Karpas-422 (cell line): ENCODE measurements around the gene STK32B. TPM values are rescaled to one million over a fixed set of nuclear protein-coding genes. Genes with fewer than 3 reads are reported as not detected.

Experiments
- DNase-seq: peaks from one replicate; pipeline ENCODE4 v3.0.0-alpha.2; 2015
- H2AFZ ChIP-seq: fragments of 200-600 bp; sonication (generic); 2 replicates; pipeline ENCODE4 v1.6.1; 2014; ENCODE audit warnings: antibody characterized with exemption, low read length, mixed read lengths
- H3K27ac ChIP-seq: fragments of 200-600 bp; sonication (generic); 2 replicates; pipeline ENCODE4 v1.5.1; 2014; ENCODE audit warnings: mild to moderate bottlenecking, low read length, moderate library complexity
- H3K27me3 ChIP-seq: fragments of 200-600 bp; sonication (generic); 2 replicates; pipeline ENCODE4 v1.6.1; 2014; ENCODE audit warnings: low read length, mixed read lengths
- H3K36me3 ChIP-seq: fragments of 200-600 bp; sonication (generic); 2 replicates; pipeline ENCODE4 v1.6.1; 2014; ENCODE audit warnings: low read length, mixed read lengths; ENCODE audit not compliant: insufficient read depth
- H3K4me1 ChIP-seq: fragments of 200-600 bp; sonication (generic); 2 replicates; pipeline ENCODE4 v1.6.1; 2014; ENCODE audit warnings: mild to moderate bottlenecking, low read length, mixed read lengths
- H3K4me2 ChIP-seq: fragments of 200-600 bp; sonication (generic); 2 replicates; pipeline ENCODE4 v1.6.1; 2014; ENCODE audit warnings: low read length, low read depth, mild to moderate bottlenecking; ENCODE audit not compliant: poor library complexity, severe bottlenecking
- H3K4me3 ChIP-seq: fragments of 200-600 bp; sonication (generic); 2 replicates; pipeline ENCODE4 v1.5.1; 2014; ENCODE audit warnings: mild to moderate bottlenecking, antibody characterized with exemption, low read length, mixed read lengths
- H3K79me2 ChIP-seq: fragments of 200-600 bp; sonication (generic); 2 replicates; pipeline ENCODE4 v1.6.1; 2014; ENCODE audit warnings: mild to moderate bottlenecking, low read length, mixed read lengths
- H3K9ac ChIP-seq: fragments of 200-600 bp; sonication (generic); 2 replicates; pipeline ENCODE4 v1.6.0; 2014; ENCODE audit warnings: low read length
- H3K9me2 ChIP-seq: fragments of 200-600 bp; sonication (generic), shearing (Covaris generic); replicated peaks from 2 replicates; pipeline ENCODE4 v1.6.0; 2014; ENCODE audit warnings: mild to moderate bottlenecking, low read length, moderate library complexity; ENCODE audit not compliant: insufficient read depth
- H3K9me3 ChIP-seq: fragments of 300-700, 200-600 bp; sonication (generic); 2 replicates; pipeline ENCODE4 v1.6.1; 2014; ENCODE audit warnings: low read length, mixed read lengths
- H4K20me1 ChIP-seq: fragments of 200-600 bp; sonication (generic); 2 replicates; pipeline ENCODE4 v1.6.1; 2014; ENCODE audit warnings: mild to moderate bottlenecking, antibody characterized with exemption, low read length, low read depth; ENCODE audit not compliant: insufficient read depth
- total RNA-seq: library from RNA; depleted of rRNA; stranded (reverse); fragments of >200 nt; shearing (Covaris generic); gene quantifications from 2 replicates; pipeline ENCODE4 v1.2.3, GENCODE V29; 2014; ENCODE audit warnings: low replicate concordance

The STK32B gene
- total RNA-seq, 1 experiment from 2014 or later = not detected

DNA sequence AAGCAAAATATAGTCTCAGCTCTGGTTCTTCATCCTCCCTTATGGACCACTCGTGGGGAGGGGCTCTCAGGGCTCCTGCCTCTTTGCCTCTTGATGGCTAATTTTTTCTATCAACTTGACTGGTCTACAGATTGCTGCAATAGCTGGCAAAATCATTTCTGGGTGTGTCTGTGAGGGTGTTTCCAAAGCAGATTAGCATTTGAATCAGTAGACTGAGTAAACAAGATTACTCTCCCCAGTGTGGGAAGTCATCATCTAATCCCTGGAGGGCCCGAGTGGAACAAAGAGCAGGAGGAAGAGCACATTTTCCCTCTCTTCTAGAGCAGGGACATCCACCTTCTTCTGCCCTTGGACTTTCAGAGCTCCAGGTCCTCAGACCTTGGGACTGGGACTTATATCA is 153.5 kb downstream of the STK32B start:
- no peak for DNase-seq
- H3K9me3 ChIP-seq = no peaks in the 10 kb centered on the region
- H3K4me3 ChIP-seq = no peak overlapping the region
- no peak overlapping the region for H3K9ac ChIP-seq
- H3K27me3 ChIP-seq = no peaks in the 10 kb centered on the region
- no peak overlapping the region for H3K27ac ChIP-seq
- H3K4me2 ChIP-seq = no peak overlapping the region
- H3K9me2 ChIP-seq = no peaks in the 10 kb centered on the region
- no peaks in the 10 kb centered on the region for H3K36me3 ChIP-seq
- H2AFZ ChIP-seq = no peak overlapping the region
- no peaks in the 10 kb centered on the region for H3K4me1 ChIP-seq
- H3K79me2 ChIP-seq = no peaks in the 10 kb centered on the region
- no peaks in the 10 kb centered on the region for H4K20me1 ChIP-seq

DNA sequence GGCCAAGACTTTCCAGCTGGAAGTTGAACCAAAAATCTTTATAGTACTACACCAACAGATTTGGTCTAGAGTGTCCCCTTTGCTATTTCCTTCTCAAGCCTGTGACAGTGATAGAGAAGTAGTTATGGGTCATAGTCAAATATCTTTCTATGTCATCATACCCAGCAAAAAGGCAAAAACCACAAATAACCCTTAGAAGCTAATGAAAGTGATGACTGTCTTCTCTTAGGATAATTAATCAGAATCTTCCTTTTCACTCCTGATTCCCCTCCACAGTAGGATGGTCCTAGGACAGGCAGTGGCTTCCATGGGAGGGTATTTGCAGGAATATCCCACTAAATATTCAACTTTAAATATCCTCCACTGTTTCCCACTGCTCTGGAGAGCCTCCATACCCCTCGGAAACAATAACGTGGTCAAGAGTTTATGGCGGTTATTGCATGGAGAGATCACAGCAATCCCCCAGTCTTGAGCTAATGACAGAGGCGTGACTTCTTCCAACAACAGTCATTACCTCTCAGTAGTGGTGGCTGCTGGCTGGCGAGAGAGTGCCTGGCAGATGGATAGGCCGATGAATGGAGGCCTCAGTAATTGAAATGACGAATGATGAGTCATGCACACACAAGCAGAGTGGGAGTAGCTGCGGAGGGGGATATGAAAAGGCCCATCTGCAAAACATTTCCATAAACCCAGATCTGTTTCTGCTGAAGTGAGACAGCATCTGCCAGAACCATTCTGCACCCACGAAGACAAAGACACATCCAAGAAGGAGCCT is 154.9 kb downstream of the STK32B start:
- Histone ChIP-seq H3K9me2 (no peaks in the 10 kb centered on the region), H3K9ac (no peak overlapping the region), H3K9me3 (no peaks in the 10 kb centered on the region), H3K36me3 (no peaks in the 10 kb centered on the region), H2AFZ (no peak overlapping the region), H3K4me2 (no peak overlapping the region), H3K27me3 (no peaks in the 10 kb centered on the region), H3K79me2 (no peaks in the 10 kb centered on the region), H3K4me1 (no peaks in the 10 kb centered on the region), H3K27ac (no peak overlapping the region), H3K4me3 (no peak overlapping the region), H4K20me1 (no peaks in the 10 kb centered on the region)
- no peak for DNase-seq

DNA sequence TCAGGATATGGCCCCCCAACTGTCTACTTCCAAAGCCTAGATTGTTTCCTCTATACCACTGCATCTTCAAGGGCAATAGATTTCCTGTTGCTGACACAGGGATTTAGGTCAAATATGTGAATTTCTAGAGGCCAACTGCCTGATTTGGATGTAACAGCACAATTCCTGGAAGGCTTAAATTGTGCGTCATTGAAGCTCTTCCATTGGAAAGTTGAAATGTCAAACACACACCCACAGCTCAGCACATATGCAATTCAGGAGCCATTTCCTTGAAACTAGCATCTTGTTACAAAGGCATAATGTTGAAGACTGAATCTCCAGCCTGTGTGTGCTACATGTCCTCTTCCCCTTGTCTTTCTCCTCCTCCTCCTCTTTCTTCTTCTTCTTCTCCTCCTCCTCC is 158.6 kb downstream of the STK32B start:
- no peaks in the 10 kb centered on the region for H3K79me2 ChIP-seq
- H2AFZ ChIP-seq = no peak overlapping the region
- no peaks in the 10 kb centered on the region for H3K27me3 ChIP-seq
- no peak overlapping the region for H3K4me3 ChIP-seq
- no peak for DNase-seq
- H3K9me2 ChIP-seq = no peaks in the 10 kb centered on the region
- no peaks in the 10 kb centered on the region for H3K36me3 ChIP-seq
- H3K4me2 ChIP-seq = no peak overlapping the region
- no peak overlapping the region for H3K9ac ChIP-seq
- no peaks in the 10 kb centered on the region for H3K9me3 ChIP-seq
- H4K20me1 ChIP-seq = no peaks in the 10 kb centered on the region
- no peak overlapping the region for H3K27ac ChIP-seq
- H3K4me1 ChIP-seq = no peaks in the 10 kb centered on the region

DNA sequence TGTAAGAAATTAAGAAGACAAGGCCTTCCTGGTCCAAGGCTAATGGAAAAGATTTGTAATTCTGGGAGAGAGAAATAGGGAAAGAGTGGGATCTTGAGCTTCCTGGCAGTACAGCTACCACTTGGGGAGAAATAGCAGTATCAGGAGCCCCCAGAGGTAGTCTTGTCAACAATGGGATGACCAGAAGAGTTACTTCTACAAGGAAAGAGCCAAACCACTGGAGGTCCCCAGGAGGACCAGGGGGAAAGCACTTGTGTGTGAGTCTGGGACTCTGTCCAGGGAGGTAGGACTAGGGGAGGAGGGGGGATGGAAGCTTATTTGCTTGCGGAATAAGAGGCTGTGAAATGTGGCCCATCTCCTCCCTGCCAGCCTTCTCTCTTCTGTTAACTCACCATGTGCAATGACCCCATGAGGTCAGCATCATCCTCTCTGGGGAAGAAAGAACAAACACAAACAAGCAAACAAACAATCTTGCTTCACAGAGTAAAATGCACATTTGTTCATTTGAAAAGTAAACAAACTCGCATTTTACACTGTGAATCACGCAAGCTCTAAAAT is 160.1 kb downstream of the STK32B start:
- H3K36me3 ChIP-seq = no peaks in the 10 kb centered on the region
- no peaks in the 10 kb centered on the region for H3K9me3 ChIP-seq
- H3K4me1 ChIP-seq = no peaks in the 10 kb centered on the region
- no peaks in the 10 kb centered on the region for H4K20me1 ChIP-seq
- no peaks in the 10 kb centered on the region for H3K27me3 ChIP-seq
- DNase-seq = no peak
- H3K4me3 ChIP-seq = no peak overlapping the region
- no peaks in the 10 kb centered on the region for H3K9me2 ChIP-seq
- H3K9ac ChIP-seq = no peak overlapping the region
- no peak overlapping the region for H3K4me2 ChIP-seq
- no peaks in the 10 kb centered on the region for H3K79me2 ChIP-seq
- H3K27ac ChIP-seq = no peak overlapping the region
- H2AFZ ChIP-seq = no peak overlapping the region

DNA sequence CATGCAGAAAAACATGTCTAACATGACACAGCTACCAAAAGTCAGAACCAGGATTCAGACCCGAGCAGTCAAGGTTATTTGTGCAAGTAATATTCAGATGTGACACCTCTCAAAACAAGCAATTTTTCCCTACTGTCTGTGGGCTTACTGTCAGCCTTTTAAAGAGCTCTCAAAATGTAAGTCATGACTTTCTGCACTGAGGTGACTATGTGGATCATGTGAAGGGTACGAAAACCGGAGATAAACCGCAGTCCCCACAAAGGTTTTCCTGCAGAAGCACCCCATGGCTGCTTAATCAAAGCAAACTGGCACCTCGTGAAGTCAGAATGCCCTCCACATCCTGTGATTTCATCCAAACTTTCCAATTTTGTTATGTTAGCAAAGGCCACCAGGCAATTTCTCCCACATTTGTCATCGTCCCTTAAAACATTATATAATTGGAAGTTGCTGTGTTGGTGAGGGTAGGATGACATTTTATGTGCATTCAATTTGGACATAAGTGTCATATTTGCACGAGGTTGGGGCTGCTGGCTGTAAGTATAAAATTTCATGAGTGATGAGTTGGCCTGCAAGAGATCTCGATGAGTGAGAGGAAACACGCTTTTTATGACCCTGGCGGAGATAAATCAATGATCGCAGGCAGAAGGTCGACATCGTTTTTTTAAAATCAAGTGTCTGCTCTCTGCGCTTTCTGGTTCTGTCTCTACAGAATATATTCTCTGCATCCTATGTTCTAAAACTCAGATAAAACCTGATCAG is 161.2 kb downstream of the STK32B start:
- no peak for DNase-seq
- Histone ChIP-seq H3K9ac (no peak overlapping the region), H3K9me3 (no peaks in the 10 kb centered on the region), H4K20me1 (no peaks in the 10 kb centered on the region), H3K9me2 (no peaks in the 10 kb centered on the region), H3K4me3 (no peak overlapping the region), H3K27me3 (no peaks in the 10 kb centered on the region), H3K4me2 (no peak overlapping the region), H3K27ac (no peak overlapping the region), H3K79me2 (no peaks in the 10 kb centered on the region), H3K36me3 (no peaks in the 10 kb centered on the region), H3K4me1 (no peaks in the 10 kb centered on the region), H2AFZ (no peak overlapping the region)

DNA sequence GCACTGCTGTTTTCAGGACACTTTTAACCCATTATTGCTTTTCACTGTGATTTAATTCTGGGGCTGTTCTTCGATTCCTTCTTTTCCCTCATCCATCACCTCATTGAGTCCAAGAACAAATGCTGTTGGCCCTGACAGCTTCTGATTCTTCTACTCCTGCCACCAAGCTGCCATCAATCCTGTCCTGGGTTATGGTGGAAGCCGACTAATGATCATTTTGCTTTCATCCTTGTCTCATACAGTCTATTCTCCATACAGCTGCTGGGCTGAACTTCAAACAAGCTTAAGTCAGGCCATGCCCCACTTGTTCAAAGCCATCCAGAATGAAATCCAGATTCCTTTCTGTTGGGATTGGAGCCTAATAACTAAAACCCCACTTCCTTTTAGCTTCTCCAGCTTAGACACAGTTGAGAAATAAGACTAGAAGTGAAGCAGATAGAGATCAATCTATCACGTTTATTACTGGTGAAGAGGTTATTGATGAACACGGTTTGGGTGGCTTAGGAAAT is 161.9 kb downstream of the STK32B start:
- Histone ChIP-seq H3K4me3 (no peak overlapping the region), H3K36me3 (no peaks in the 10 kb centered on the region)

DNA sequence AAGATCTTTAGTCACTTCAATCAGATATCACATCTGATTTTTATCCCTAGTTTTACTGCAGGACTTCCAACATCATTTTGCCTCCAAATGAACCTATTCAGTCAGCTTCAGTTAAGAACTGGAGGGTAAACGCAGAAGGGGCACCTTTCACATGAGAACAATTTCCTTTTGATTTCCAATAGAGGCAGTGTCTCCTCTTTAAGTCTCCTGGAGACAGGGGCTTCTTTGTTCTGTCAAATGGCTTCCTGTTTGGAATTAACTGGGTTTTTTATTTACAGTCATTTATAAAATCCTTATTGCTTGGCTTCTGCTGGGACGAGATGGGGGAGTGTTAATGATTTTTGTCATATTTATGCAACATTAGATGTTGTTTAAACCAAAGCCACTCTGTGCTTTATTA is 164.0 kb downstream of the STK32B start:
- no peak overlapping the region for H3K27ac ChIP-seq
- no peak for DNase-seq

More for the DNA sequence above, 161.9 kb downstream of the STK32B start:
- no peak overlapping the region for H3K27ac ChIP-seq
- H3K27me3 ChIP-seq = no peaks in the 10 kb centered on the region
- H3K9ac ChIP-seq = no peak overlapping the region
- no peak overlapping the region for H3K4me2 ChIP-seq
- no peaks in the 10 kb centered on the region for H4K20me1 ChIP-seq
- no peak for DNase-seq
- H3K9me3 ChIP-seq = no peaks in the 10 kb centered on the region
- no peaks in the 10 kb centered on the region for H3K79me2 ChIP-seq
- no peaks in the 10 kb centered on the region; the same call in 1 of the 2 replicates for H3K9me2 ChIP-seq
- H3K4me1 ChIP-seq = no peaks in the 10 kb centered on the region
- no peak overlapping the region for H2AFZ ChIP-seq

DNA sequence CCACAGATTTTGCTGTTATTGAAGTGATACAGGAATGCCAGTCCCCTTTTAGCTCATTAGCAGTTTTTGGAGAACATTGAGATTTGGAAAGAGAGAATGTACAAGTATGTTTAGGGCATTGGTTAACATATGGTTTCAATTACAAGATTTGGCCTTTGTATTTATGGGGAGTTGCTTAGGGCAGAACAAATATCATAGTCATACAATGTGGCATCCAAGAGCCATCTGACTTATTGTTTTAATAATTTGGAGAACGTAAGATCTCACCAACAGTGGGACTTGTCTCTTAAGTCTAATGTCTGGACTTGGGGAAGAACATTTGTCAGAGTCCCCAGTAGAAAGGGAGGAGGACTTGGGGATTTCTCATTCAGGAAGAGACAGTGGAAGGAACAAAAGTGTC is 166.1 kb downstream of the STK32B start:
- no peak overlapping the region for H3K27ac ChIP-seq
- H3K9me3 ChIP-seq = no peaks in the 10 kb centered on the region
- H3K9me2 ChIP-seq = no peaks in the 10 kb centered on the region; the same call in 1 of the 2 replicates
- no peak overlapping the region for H3K9ac ChIP-seq
- H3K4me3 ChIP-seq = no peak overlapping the region
- DNase-seq = no peak
- no peaks in the 10 kb centered on the region for H3K27me3 ChIP-seq
- no peaks in the 10 kb centered on the region for H3K79me2 ChIP-seq
- no peak overlapping the region for H3K4me2 ChIP-seq
- H3K36me3 ChIP-seq = no peaks in the 10 kb centered on the region
- no peaks in the 10 kb centered on the region for H4K20me1 ChIP-seq
- H3K4me1 ChIP-seq = no peaks in the 10 kb centered on the region
- H2AFZ ChIP-seq = no peak overlapping the region

More for the DNA sequence above, 164.0 kb downstream of the STK32B start:
- no peaks in the 10 kb centered on the region; the same call in 1 of the 2 replicates for H3K9me2 ChIP-seq
- H3K9me3 ChIP-seq = no peaks in the 10 kb centered on the region
- H2AFZ ChIP-seq = no peak overlapping the region
- H3K79me2 ChIP-seq = no peaks in the 10 kb centered on the region
- no peaks in the 10 kb centered on the region for H3K36me3 ChIP-seq
- H3K27me3 ChIP-seq = no peaks in the 10 kb centered on the region
- no peaks in the 10 kb centered on the region for H4K20me1 ChIP-seq
- no peaks in the 10 kb centered on the region for H3K4me1 ChIP-seq
- H3K9ac ChIP-seq = no peak overlapping the region
- H3K4me3 ChIP-seq = no peak overlapping the region
- H3K4me2 ChIP-seq = no peak overlapping the region
